ENCODE results near the gene LRP8. TPM values are rescaled to one million over a fixed set of nuclear protein-coding genes. Genes with fewer than 3 reads are reported as not detected.

LRP8 gene
- total RNA-seq, 2 donors from 2014 or later, result 87.8 to 194 TPM

DNA sequence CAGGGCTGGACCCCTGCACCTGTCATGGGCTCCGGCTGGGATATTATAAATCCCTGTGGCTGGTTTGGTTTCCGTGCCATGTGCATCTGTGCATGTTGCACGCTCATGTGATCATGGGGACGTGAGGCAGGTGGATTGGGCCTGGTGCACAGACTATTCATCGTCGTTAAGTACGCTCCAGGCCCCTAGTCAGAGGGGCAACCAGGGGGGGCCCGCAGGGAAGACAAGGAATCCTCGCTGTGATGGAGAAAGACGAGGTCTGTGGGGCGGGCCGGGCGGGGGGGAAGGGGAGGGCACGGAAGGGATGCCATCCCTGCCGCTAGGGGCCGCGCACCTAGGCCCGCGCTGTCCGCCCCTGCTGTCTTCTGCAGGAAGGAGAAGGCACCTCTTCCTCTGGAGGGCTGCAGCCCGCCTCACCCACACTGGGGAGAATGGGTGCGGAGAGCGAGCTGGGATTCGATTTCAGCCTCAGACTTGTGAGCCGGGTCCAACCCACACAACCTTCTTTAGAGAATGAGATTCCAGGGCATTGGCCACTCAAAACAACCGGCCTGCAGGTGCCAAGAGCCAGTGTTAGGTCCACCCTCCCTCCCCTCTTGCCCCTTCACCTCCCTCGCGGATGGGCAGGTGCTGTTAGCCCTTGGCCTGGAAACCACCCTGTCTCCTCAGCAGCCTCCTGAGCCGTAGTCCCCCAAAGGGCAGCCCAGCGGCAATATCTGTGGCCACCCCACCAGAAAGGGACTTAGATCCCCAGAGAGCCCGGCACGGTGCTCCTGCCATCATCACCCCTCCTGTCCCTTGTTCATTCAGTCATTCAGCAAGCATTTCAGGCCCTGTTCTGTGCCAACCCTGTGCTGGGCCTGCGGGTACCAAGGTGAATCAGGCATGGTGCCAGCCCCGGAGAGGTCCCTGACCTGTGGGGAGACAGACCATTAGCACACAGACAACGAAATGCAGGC, 950 bp upstream of the LRP8 start:
- ATAC-seq (no peak), DNase-seq (ENCODE audit: low spot score) (no peak)
- Mint-ChIP-seq H3K4me1 (ENCODE audit: low read depth in 2 of 2) (peaks cover 24 to 25% of the 10 kb centered on the region in 2 donors), H3K4me3 (peak overlapping the region; percentile 95), H3K27ac (peak overlapping the region; percentile 85 to 91), H3K27me3 (no peaks in the 10 kb centered on the region), H3K36me3 (peaks cover 9% of the 10 kb centered on the region), H3K9me3 (no peaks in the 10 kb centered on the region)

DNA sequence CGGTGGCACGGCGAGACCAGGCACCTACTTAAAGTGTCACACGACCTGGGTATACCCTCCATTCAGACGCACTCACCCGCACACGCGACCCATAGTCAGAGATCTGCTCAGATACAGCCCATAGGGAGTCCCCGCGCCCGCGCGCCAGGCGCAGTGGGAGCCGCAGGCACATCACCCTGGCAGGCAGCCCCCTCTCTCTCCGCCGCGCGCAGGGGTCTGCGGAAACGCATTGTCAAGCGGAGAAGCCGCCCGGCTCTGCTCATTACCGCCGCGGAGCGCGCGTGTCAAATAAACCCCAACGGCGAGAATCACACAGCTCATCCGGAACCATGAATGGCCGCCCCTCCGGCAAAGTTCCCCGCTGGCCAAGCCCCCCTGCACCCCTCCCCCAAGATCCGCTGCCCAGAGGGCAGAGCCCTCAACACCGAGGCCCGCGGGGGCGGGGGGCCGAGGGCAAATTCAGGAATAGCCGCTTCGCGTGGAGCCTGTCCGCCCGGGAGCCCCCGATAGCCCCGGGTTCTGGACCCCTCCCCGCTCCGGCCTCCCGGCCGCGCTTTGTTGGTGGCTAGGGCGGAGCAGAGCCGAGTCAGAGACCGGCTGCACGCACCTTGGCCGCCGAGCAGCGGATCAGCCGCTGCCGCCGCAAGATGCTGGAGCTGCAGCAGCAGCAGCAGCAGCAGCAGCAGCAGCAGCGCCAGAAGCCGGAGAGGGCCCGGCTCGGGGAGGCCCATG, 522 bp downstream of the LRP8 start:
- peak overlapping the region; percentile 92 for H3K4me3 Mint-ChIP-seq
- H3K36me3 Mint-ChIP-seq, result peaks cover 12% of the 10 kb centered on the region
- DNase-seq (ENCODE audit: low spot score) (peak; percentile 71), ATAC-seq (peak in 1 of 2 donors; percentile 4)
- H3K4me1 Mint-ChIP-seq (ENCODE audit: low read depth in 2 of 2), result peaks cover 32 to 34% of the 10 kb centered on the region in 2 donors
- H3K27ac Mint-ChIP-seq, result peak overlapping the region; percentile 97 to 98
- H3K9me3 Mint-ChIP-seq, result no peaks in the 10 kb centered on the region
- no peaks in the 10 kb centered on the region for H3K27me3 Mint-ChIP-seq

DNA sequence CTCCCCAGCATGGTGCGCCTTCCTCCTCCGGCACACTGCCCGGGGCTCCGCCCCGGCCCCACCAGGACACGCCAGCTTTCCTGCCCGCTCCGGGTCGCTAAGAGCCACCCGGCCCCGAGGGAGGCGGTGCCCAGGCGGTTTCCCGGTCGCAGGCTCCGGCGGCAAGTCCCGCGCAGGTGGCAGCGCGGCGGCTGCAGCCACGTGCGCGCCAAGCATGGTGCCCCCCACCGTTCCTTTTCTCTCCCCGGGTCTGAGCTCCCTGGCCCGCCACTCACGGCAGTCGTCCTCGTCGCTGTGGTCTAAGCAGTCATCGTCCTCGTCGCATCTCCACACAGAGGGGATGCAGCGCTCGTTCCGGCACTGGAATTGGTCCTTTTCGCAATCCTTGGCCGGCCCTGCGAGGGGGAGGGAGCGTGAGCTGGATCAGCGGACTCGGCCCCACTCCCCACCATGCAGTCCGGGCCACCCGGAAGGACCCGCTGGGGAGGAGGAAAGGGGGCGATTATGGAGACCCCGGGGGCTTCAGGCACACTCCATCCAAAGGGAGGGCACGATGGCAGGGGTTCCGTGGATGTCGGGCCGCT, 1.2 kb downstream of the LRP8 start:
- H3K9me3 Mint-ChIP-seq, result no peaks in the 10 kb centered on the region
- peaks cover 36 to 39% of the 10 kb centered on the region in 2 donors for H3K4me1 Mint-ChIP-seq (ENCODE audit: low read depth in 2 of 2)
- ATAC-seq (peak; percentile 47 to 63), DNase-seq (ENCODE audit: low spot score) (no peak)
- peak overlapping the region; percentile 97 to 98 for H3K27ac Mint-ChIP-seq
- H3K4me3 Mint-ChIP-seq, result peak overlapping the region; percentile 92
- H3K27me3 Mint-ChIP-seq, result no peaks in the 10 kb centered on the region
- H3K36me3 Mint-ChIP-seq, result peaks cover 16% of the 10 kb centered on the region

DNA sequence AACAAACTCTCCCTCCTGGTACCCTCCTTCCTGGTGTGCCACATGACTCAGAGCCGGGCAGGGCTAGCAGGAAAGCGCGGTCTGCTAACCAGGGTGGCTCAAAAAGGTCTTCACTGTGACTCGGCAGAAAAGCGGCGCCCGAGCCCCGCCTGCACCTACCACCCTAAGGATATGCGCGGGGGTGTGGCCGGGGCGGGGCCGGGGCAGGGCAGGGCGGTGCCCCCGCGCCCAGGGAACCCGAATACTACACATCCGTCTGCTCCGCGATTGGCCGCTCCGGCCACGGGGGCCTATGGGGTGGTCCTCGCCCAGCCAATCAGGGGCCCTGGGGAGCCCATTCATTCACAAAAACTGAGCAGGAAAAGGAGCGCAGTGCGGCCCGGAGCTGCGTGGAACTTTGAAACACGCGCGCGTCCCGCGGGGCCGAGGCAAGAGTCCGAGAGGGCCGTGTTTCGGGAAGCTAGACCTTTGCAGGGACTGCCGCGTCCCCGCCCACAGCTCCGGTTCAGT, 1.7 kb downstream of the LRP8 start:
- Mint-ChIP-seq H3K27me3 (no peaks in the 10 kb centered on the region), H3K4me3 (peak overlapping the region; percentile 92), H3K4me1 (ENCODE audit: low read depth in 2 of 2) (peaks cover 36 to 39% of the 10 kb centered on the region in 2 donors), H3K9me3 (no peaks in the 10 kb centered on the region), H3K36me3 (peaks cover 16% of the 10 kb centered on the region), H3K27ac (peak overlapping the region; percentile 97 to 98)
- DNase-seq (ENCODE audit: low spot score) (peak; percentile 98), ATAC-seq (peak; percentile 94 to 96)

DNA sequence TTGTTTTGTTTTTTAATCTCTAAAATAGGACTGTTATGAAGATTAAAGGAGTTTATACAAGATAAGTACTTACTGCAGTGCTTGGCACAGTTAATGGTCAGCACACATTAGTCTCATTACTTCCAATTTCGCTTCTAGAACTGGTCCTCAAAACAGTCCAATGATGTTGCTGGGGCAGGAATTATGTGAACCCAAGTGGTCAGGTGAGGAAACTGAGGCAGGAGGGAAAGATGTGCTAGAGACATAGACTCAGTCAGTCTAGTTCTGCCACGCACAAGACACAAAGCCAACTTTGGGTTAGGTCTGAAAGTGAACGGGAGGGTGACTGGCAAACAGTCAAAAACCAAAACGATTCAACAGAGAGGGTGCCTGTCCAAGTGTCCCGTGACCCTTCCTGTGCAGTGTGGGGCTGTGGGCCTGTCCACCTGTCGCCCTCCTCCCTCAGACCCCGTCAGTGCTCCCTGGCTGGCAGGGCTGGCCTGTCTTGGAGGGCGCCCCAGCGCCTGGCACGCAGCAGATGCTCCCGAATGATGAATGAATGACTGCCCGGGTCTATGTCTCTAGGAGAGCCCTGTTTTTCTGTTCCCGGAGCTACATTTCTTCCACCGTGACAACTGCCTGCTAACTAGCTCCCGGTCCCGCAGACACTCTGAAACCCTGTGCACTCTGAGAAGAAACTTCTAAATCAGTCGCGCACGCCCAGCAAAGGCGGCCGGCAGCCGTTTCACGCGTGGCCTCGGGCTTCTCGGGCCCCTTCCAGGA, 2.4 kb downstream of the LRP8 start:
- Mint-ChIP-seq H3K4me3 (peak overlapping the region; percentile 92), H3K27me3 (no peaks in the 10 kb centered on the region), H3K27ac (peak overlapping the region; percentile 97 to 98), H3K4me1 (ENCODE audit: low read depth in 2 of 2) (peaks cover 36 to 39% of the 10 kb centered on the region in 2 donors), H3K9me3 (no peaks in the 10 kb centered on the region), H3K36me3 (peaks cover 16% of the 10 kb centered on the region)
- no peak for DNase-seq (ENCODE audit: low spot score)
- no peak for ATAC-seq

DNA sequence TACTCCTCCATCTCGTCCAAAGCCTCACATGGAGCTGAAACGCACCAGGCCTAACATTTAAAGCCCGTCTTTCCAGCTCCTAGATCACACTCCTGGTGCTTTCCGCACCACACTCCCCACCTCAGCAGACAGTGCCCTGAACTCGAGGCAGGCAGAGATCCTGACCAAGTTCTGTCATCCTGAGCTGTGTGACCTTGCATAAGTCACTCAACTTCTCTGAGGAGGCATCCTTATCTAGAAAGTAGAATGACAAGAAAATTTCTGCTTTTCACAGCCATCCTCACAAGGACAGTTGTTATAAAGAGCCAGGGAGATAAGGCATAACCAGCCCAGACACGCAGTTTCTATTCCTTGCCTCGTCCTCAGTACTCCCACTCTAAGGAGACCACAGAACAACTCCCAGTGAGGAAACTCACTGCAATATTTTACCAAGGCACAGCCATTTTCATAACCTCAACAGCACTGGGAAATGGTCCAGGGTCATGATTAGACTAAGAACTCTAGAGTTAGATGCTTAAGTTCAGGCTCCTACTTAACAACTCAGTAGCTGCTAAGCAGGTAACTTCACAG, 3.1 kb downstream of the LRP8 start:
- no peak for DNase-seq (ENCODE audit: low spot score)
- no peaks in the 10 kb centered on the region for H3K9me3 Mint-ChIP-seq
- H3K4me3 Mint-ChIP-seq, result peak overlapping the region; percentile 92
- peaks cover 16% of the 10 kb centered on the region for H3K36me3 Mint-ChIP-seq
- peak overlapping the region; percentile 97 to 98 for H3K27ac Mint-ChIP-seq
- no peak for ATAC-seq
- peaks cover 36 to 39% of the 10 kb centered on the region in 2 donors for H3K4me1 Mint-ChIP-seq (ENCODE audit: low read depth in 2 of 2)
- H3K27me3 Mint-ChIP-seq, result no peaks in the 10 kb centered on the region

DNA sequence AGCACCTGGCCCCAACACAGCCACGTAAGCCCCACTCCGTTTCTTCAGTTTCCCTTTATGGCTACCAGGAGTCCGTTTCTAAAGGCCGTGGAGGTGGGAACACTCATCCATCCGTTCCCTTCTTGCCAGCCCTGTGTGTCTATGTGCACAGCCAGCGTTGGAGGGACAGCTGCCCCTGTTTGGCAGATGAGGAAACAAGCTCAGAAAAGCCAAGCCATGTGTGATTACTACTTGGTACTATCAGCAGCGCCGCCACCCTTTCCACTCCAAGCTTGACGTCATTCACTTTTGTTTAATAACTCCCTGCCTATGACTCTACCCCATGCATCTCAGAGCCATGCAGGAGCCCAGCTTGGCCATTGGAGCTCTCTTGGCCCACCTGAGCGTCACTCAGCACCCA, 3.5 kb downstream of the LRP8 start:
- Mint-ChIP-seq H3K4me3 (peak overlapping the region; percentile 92), H3K27me3 (no peaks in the 10 kb centered on the region), H3K27ac (peak overlapping the region; percentile 97 to 98), H3K4me1 (ENCODE audit: low read depth in 2 of 2) (peaks cover 34 to 40% of the 10 kb centered on the region in 2 donors), H3K9me3 (no peaks in the 10 kb centered on the region), H3K36me3 (peaks cover 16% of the 10 kb centered on the region)
- ATAC-seq, result no peak
- no peak for DNase-seq (ENCODE audit: low spot score)

DNA sequence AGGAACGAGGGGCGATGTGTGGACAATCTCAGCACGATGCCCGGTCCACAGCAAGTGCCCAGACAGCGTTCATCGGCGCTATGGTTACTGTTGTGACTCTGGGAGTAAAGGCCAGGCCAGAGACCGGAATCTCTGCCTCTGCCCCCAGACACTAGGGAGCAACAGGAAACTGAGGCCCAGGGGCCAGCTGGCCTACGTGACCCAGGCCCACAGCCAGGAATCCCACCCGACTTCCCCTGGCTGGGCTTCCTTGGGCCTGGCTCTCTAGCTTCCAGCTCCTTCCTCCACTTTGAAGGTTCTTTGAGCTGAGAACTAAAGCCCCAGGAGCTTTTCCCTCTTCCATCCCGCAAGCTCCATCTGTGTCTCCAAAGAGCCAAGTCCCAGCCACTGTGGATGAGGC, 4.6 kb downstream of the LRP8 start:
- ATAC-seq, result no peak
- peaks cover 18% of the 10 kb centered on the region for H3K36me3 Mint-ChIP-seq
- DNase-seq (ENCODE audit: low spot score), result no peak
- H3K4me3 Mint-ChIP-seq, result no peak overlapping the region
- no peaks in the 10 kb centered on the region for H3K9me3 Mint-ChIP-seq
- H3K27ac Mint-ChIP-seq, result peak overlapping the region; percentile 97 to 98
- H3K4me1 Mint-ChIP-seq (ENCODE audit: low read depth in 2 of 2), result peaks cover 34 to 40% of the 10 kb centered on the region in 2 donors
- H3K27me3 Mint-ChIP-seq, result no peaks in the 10 kb centered on the region

DNA sequence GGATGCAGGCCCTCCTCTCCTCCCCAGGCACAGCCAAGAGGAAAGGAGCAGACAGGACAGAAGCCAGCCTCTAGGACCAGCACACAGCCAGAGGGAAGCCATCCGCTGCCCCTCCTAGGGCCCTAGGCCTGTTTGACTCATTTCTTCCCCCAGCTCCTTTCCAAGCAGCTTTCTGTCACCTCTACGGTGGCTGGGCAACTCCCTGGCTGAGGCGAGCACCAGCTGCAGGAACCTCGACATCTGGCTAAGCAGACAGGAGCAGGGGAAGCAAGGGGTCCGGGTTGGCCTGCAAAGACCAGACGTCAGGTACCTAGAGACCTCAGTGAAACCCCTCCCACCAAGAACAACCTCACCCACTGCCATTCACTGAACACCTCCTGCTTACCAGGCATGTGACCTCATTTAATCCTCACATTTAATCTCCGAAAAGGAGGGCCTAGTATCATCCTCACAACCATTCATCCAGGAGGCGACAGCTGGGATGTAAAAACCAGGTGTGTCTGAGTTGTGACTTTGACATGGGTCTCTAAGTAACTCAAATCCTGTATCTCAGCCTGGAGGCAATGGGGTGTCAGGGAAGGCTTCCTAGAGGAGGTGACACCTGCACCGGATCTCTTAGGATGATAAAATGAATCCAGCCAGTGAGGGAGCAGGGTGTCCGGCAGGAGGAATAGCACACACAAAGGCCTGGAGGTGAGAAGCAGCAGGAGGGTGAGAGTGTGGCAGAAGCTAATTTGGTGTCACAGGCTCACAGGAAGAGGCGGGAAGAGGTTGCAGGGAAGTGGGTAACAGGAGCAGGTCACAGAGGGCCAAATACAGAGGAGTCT, 5.9 kb downstream of the LRP8 start:
- Mint-ChIP-seq H3K27ac (peak overlapping the region; percentile 36 to 67), H3K4me3 (peak overlapping the region; percentile 60), H3K9me3 (no peaks in the 10 kb centered on the region), H3K36me3 (peaks cover 20% of the 10 kb centered on the region), H3K27me3 (no peaks in the 10 kb centered on the region), H3K4me1 (ENCODE audit: low read depth in 2 of 2) (peaks cover 42 to 43% of the 10 kb centered on the region in 2 donors)
- no peak for ATAC-seq
- DNase-seq (ENCODE audit: low spot score), result no peak

DNA sequence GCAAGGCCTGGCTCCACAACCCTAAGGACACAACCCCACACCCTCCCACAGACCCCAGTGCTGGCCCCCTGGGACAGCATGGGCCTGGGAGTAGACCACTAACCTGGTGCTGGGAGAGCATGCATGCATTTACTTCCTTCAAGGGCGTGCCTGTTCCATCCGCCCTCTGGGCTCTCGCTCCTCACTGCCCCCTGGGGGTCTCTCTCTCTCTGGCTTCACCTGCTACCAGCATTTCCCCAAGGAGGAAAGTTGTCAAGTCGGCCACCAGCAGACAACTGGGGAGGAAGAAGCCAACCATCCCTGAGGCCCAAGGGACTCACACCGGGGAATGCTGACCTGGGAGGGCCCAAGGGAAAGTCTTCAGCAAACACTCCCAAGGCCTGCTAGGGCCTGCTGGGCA, 6.5 kb downstream of the LRP8 start:
- no peak for DNase-seq (ENCODE audit: low spot score)
- Mint-ChIP-seq H3K4me3 (no peak overlapping the region), H3K36me3 (peaks cover 20% of the 10 kb centered on the region), H3K27ac (peak overlapping the region in 1 of 2 donors; percentile 36), H3K9me3 (no peaks in the 10 kb centered on the region), H3K27me3 (no peaks in the 10 kb centered on the region), H3K4me1 (ENCODE audit: low read depth in 2 of 2) (peaks cover 42% of the 10 kb centered on the region in 2 donors)
- no peak for ATAC-seq

DNA sequence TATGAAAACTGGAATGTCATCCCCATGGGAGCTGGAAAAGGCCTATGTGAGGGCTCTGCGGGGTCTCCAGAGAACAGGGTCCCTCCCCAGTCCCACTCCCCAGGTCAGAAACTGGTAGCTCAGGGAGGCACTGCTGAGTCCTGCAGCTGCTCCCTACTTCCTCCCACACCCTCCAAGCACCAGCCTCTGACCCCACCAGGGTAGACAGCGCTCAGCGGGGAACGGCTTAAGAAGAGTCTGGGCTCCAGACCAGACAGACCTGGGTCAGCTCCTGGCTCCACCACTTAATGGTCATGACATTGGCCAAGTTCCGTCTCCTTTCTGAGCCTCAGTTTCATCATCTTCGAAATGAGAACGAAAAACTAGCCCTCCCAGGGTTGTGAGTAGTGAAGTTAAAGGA, 7.2 kb downstream of the LRP8 start:
- Mint-ChIP-seq H3K4me1 (ENCODE audit: low read depth in 2 of 2) (peaks cover 37 to 40% of the 10 kb centered on the region in 2 donors), H3K4me3 (no peak overlapping the region), H3K27me3 (no peaks in the 10 kb centered on the region), H3K9me3 (no peaks in the 10 kb centered on the region), H3K27ac (no peak overlapping the region), H3K36me3 (peaks cover 16% of the 10 kb centered on the region)
- ATAC-seq (no peak), DNase-seq (ENCODE audit: low spot score) (no peak)

Data from natural killer cell treated with Interleukin-12 subunit alpha and Interleukin-12 subunit beta and Interleukin-15 and Interleukin-18, amount 100 ng/mL, for 72 hours (primary cell).